B cell (primary cell): Measurements from ENCODE around the gene PTPRQ. TPM values are rescaled to one million over a fixed set of nuclear protein-coding genes. Genes with fewer than 3 reads are reported as not detected.

Experiments used
- ATAC-seq: fragments of 200-7000 bp; cut with Tn5 transposase; one replicate; pipeline ENCODE4 v1.10.0; 2021; ENCODE audit warnings: low read depth, mild to moderate bottlenecking, moderate number of reproducible peaks, moderate library complexity
- CTCF ChIA-PET: fragments of 350-600 bp; sonication (Branson Sonifier 250); formaldehyde crosslinking; loops from one replicate; lab custom pipeline; 2021; ENCODE audit warnings: antibody characterized with exemption, inconsistent platforms; lab: Charles Lee
- POLR2A ChIA-PET: fragments of 350-600 bp; sonication (Branson Sonifier 250); formaldehyde crosslinking; loops from one replicate; lab custom pipeline; 2021; ENCODE audit warnings: antibody characterized with exemption; lab: Charles Lee
- DNase-seq: peaks from one replicate; pipeline ENCODE4 v3.0.0; 2013
- H2AFZ ChIP-seq: 2 replicates; pipeline ENCODE4 v1.6.1; 2012; ENCODE audit warnings: mild to moderate bottlenecking, low read depth, low read length; ENCODE audit not compliant: insufficient read depth, poor library complexity, severe bottlenecking
- H3K27ac ChIP-seq, 2 donors: 1 replicate in 1 of 2; 2 replicates in 1 of 2; pipeline ENCODE4 v1.5.1; 2012 to 2013; ENCODE audit warnings: low read length in 2 of 2, mild to moderate bottlenecking in 2 of 2, moderate library complexity in 1 of 2
- H3K27me3 ChIP-seq, 4 experiments: fragments of 200-600 bp in 1 of 4; sonication (generic) in 1 of 4; replicated peaks in 1 of 4; 1 replicate in 2 of 4; 2 replicates in 2 of 4; pipeline versions ENCODE4 v1.6.1 to v1.7.0; 2013 to 2016; ENCODE audit warnings: low read length in 3 of 4, mild to moderate bottlenecking in 2 of 4, mixed read lengths in 1 of 4, moderate library complexity in 1 of 4; ENCODE audit not compliant: insufficient read depth in 4 of 4, control insufficient read depth in 3 of 4; ENCODE audit errors: control extremely low read depth in 1 of 4
- H3K36me3 ChIP-seq, 2 experiments: replicated peaks in 1 of 2; 1 replicate in 1 of 2; 2 replicates in 1 of 2; pipeline versions ENCODE4 v1.6.1 to v1.7.1; 2013; ENCODE audit warnings: low read length in 1 of 2; ENCODE audit not compliant: insufficient read depth in 2 of 2, control insufficient read depth in 1 of 2; ENCODE audit errors: control extremely low read depth in 1 of 2, extremely low read depth in 1 of 2
- H3K4me1 ChIP-seq, 2 donors: fragments of 200-600 bp in 1 of 2; sonication (generic) in 1 of 2; 1 replicate in 1 of 2; 2 replicates in 1 of 2; pipeline versions ENCODE4 v1.5.1 to v1.6.1; 2013 to 2017; ENCODE audit warnings: low read length in 2 of 2; ENCODE audit not compliant: control insufficient read depth in 2 of 2, insufficient read depth in 2 of 2
- H3K4me2 ChIP-seq: replicated peaks from 2 replicates; pipeline ENCODE3; 2012; ENCODE audit warnings: mild to moderate bottlenecking, low read depth, low read length; ENCODE audit not compliant: poor library complexity, severe bottlenecking
- H3K4me3 ChIP-seq, 5 experiments: fragments of 200-600 bp in 1 of 5; sonication (generic) in 1 of 5; 1 replicate in 3 of 5; 2 replicates in 2 of 5; pipeline versions ENCODE4 v1.5.1 to v1.7.0; 2011 to 2016; ENCODE audit warnings: low read length in 4 of 5, mild to moderate bottlenecking in 4 of 5, low read depth in 2 of 5, control low read depth in 1 of 5, moderate library complexity in 1 of 5; ENCODE audit not compliant: insufficient read depth in 1 of 5; ENCODE audit errors: control extremely low read depth in 1 of 5, extremely low read depth in 1 of 5
- H3K79me2 ChIP-seq: fragments of 200-600 bp; sonication (generic); one replicate; pipeline ENCODE4 v1.6.0; 2016; ENCODE audit warnings: low read length; ENCODE audit not compliant: control insufficient read depth, insufficient read depth
- H3K9ac ChIP-seq: fragments of 200-600 bp; sonication (generic); 2 replicates; pipeline ENCODE4 v1.6.1; 2017; ENCODE audit warnings: mild to moderate bottlenecking, low read length, moderate library complexity
- H3K9me3 ChIP-seq, 3 donors: one replicate each; pipeline versions ENCODE4 v1.6.1 to v1.7.1; 2013; ENCODE audit warnings: low read length in 2 of 3; ENCODE audit not compliant: control insufficient read depth in 2 of 3, insufficient read depth in 1 of 3; ENCODE audit errors: control extremely low read depth in 1 of 3
- H4K20me1 ChIP-seq: 2 replicates; pipeline ENCODE4 v1.6.0; 2012; ENCODE audit warnings: mild to moderate bottlenecking, low read length; ENCODE audit not compliant: insufficient read depth, control insufficient read depth, poor library complexity, severe bottlenecking
- H3K27ac Mint-ChIP-seq: one replicate; pipeline ENCODE4 v1.8.0; 2021; ENCODE audit warnings: mixed read lengths
- H3K27me3 Mint-ChIP-seq: one replicate; pipeline ENCODE4 v1.8.0; 2021; ENCODE audit warnings: mixed read lengths
- H3K4me1 Mint-ChIP-seq: one replicate; pipeline ENCODE4 v1.8.0; 2021; ENCODE audit warnings: mixed read lengths
- H3K4me3 Mint-ChIP-seq: one replicate; pipeline ENCODE4 v1.8.0; 2021; ENCODE audit warnings: mixed read lengths
- H3K9me3 Mint-ChIP-seq: one replicate; pipeline ENCODE4 v1.8.0; 2022; ENCODE audit warnings: mixed read lengths; ENCODE audit not compliant: insufficient read depth
- EZH2 ChIP-seq: IDR thresholded peaks from 2 replicates; pipeline ENCODE4 v1.6.1; 2012; ENCODE audit warnings: borderline replicate concordance, low read depth, mild to moderate bottlenecking, moderate library complexity, low read length; ENCODE audit not compliant: insufficient read depth, poor library complexity, severe bottlenecking
- WGBS: methylation state at CpG from one replicate; pipeline ENCODE4 v1.1.5; 2013; ENCODE audit warnings: missing lambda C conversion rate; ENCODE audit not compliant: insufficient coverage; 5-methylcytosine and 5-hydroxymethylcytosine counted together
- intact Hi-C: fragments of 100-400 bp; cut with micrococcal nuclease; formaldehyde crosslinking; loops from one replicate; pipeline ENCODE4 v1.10.0; 2022
- polyA plus RNA-seq: library from polyadenylated mRNA; depleted of rRNA; stranded (reverse); fragments of >200 nt; gene quantifications from 2 replicates; pipeline ENCODE4 v1.2.3, GENCODE V29; 2012
- total RNA-seq, 2 donors: library from RNA; stranded (reverse); fragments of 120-200 nt in 1 of 2; gene quantifications; 1 replicate in 1 of 2; 2 replicates in 1 of 2; pipeline versions ENCODE4 v1.2.3 to v1.2.4, GENCODE V29; 2013 to 2022
- TF ChIP-seq, protein P1 (sequence below): fragments of 200-600 bp; IDR thresholded peaks from one replicate; pipeline ENCODE4 v1.8.0; 2022; ENCODE audit warnings: antibody characterized with exemption, mild to moderate bottlenecking

The PTPRQ gene
- total and polyA plus RNA-seq, 2 donors (not counting 1 experiment from before 2014, with no cell fraction given), result not detected

DNA sequence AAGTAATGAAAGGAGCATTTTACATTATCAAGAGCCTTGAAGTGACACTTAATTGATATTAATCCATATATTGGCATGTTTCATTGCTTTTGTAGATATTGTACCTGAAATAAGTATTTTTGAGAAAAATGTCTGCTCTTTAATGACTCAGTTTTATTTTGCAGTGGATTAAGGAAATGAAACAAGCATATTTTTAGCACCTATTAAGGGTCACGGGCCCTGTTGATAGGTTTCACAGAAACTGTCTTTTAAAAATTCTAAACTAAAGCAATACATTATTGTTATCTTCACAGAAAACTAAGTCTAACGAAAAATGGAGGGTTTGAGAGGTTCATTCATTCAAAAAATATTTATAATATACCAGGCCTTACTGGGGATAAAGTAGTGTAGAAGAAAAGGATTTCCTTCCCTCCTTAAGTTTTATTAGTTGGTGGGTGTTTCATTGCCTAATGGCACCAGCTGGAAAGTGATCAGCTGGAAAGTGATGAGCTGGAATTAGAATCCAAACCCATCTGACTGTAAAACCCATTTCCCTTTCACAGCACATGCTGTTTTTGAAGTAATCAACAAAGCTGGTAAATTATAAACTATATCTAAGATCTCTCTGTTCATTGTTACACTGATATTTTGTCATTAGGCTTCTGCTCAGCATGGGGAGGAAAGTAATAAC is 54.2 kb downstream of the PTPRQ start:
- no peak overlapping the region for H3K4me3 Mint-ChIP-seq
- H3K9me3 Mint-ChIP-seq, result no peaks in the 10 kb centered on the region
- Histone ChIP-seq H2AFZ (no peak overlapping the region), H3K27me3 (no peaks in the 10 kb centered on the region), H3K9ac (no peak overlapping the region), H4K20me1 (no peaks in the 10 kb centered on the region), H3K27ac (no peak overlapping the region), H3K79me2 (no peaks in the 10 kb centered on the region), H3K4me3 (no peak overlapping the region), H3K36me3 (no peaks in the 10 kb centered on the region), H3K4me2 (no peak overlapping the region), H3K4me1 (no peaks in the 10 kb centered on the region), H3K9me3 (no peaks in the 10 kb centered on the region)
- H3K4me1 Mint-ChIP-seq, result no peaks in the 10 kb centered on the region
- WGBS, result no CpG with 5 or more reads among the region's 2 CpGs
- ATAC-seq (no peak), DNase-seq (no peak)
- intact Hi-C loops, result no loop called here
- H3K27ac Mint-ChIP-seq, result no peak overlapping the region
- TF ChIP-seq, protein P1, sequence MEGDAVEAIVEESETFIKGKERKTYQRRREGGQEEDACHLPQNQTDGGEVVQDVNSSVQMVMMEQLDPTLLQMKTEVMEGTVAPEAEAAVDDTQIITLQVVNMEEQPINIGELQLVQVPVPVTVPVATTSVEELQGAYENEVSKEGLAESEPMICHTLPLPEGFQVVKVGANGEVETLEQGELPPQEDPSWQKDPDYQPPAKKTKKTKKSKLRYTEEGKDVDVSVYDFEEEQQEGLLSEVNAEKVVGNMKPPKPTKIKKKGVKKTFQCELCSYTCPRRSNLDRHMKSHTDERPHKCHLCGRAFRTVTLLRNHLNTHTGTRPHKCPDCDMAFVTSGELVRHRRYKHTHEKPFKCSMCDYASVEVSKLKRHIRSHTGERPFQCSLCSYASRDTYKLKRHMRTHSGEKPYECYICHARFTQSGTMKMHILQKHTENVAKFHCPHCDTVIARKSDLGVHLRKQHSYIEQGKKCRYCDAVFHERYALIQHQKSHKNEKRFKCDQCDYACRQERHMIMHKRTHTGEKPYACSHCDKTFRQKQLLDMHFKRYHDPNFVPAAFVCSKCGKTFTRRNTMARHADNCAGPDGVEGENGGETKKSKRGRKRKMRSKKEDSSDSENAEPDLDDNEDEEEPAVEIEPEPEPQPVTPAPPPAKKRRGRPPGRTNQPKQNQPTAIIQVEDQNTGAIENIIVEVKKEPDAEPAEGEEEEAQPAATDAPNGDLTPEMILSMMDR, result no peak
- no peak for TF ChIP-seq EZH2
- no peaks in the 10 kb centered on the region for H3K27me3 Mint-ChIP-seq
- ChIA-PET CTCF (no interaction called here), POLR2A (no interaction called here)

DNA sequence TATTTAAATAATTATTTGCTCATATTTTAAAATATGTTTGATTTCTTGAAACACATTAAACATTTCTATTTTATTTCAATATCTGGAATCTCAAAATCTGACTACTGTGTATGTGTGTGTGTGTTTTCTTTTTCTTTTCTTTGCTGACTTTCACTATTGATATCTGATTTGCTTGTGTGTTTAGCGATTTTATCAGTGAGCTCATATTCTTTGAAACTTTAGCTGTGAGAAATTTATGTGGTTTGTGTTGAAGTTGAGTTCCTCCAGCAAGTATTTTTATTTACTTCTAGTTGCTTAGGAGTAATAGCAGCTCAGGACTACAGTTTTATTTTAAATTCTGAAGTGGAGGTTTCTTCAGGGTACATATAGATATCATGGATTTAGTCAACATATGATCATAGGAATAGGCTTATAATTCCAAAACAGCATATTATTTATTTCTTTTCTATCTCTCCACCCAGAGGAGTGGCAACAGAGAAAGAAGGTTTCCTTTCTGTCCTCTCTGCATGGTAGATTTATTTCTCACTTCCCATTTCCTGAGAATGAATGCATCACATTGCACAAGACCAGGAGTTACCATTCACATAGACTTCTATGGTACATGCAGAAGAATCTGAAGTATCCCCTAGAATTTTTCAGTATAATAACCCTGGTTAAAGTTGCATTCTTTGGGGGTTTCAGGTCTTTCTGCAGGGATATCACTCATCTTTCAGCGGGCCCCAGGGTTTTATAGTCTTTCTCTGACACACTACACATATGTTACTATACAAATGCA is 60.5 kb downstream of the PTPRQ start:
- DNase-seq (no peak), ATAC-seq (no peak)
- no peak overlapping the region for H3K27ac ChIP-seq
- no peak overlapping the region for H3K4me2 ChIP-seq
- no peak overlapping the region for H3K27ac Mint-ChIP-seq
- H2AFZ ChIP-seq, result no peak overlapping the region
- no peak overlapping the region for H3K4me3 Mint-ChIP-seq
- no peaks in the 10 kb centered on the region for H4K20me1 ChIP-seq
- no peaks in the 10 kb centered on the region for H3K4me1 Mint-ChIP-seq
- no peak overlapping the region for H3K4me3 ChIP-seq
- CTCF ChIA-PET, result no interaction called here
- intact Hi-C loops, result no loop called here
- no peak for TF ChIP-seq EZH2
- TF ChIP-seq, protein P1, result no peak
- H3K9me3 ChIP-seq, result no peaks in the 10 kb centered on the region
- H3K27me3 ChIP-seq, result no peaks in the 10 kb centered on the region
- H3K36me3 ChIP-seq, result no peaks in the 10 kb centered on the region
- H3K9ac ChIP-seq, result no peak overlapping the region
- H3K4me1 ChIP-seq, result no peaks in the 10 kb centered on the region
- no CpG with 5 or more reads among the region's 2 CpGs for WGBS
- POLR2A ChIA-PET, result no interaction called here
- H3K79me2 ChIP-seq, result no peaks in the 10 kb centered on the region
- H3K9me3 Mint-ChIP-seq, result no peaks in the 10 kb centered on the region
- no peaks in the 10 kb centered on the region for H3K27me3 Mint-ChIP-seq
